Liver (tissue), 9 donors: Measurements from ENCODE around the gene CDK5. TPM values are rescaled to one million over a fixed set of nuclear protein-coding genes. Genes with fewer than 3 reads are reported as not detected.

Experiments
- DNase-seq: peaks from one replicate; pipeline ENCODE4 v3.0.0-alpha.2; 2017; ENCODE audit warnings: low spot score
- H3K27ac ChIP-seq, 2 donors: one replicate each; pipeline ENCODE4 v1.7.0; 2013; ENCODE audit warnings: inconsistent platforms in 2 of 2, low read length in 2 of 2, control low read depth in 1 of 2, low read depth in 1 of 2, mild to moderate bottlenecking in 1 of 2
- H3K27me3 ChIP-seq, 4 donors: one replicate each; pipeline versions ENCODE4 v1.6.1 to v1.7.0; 2013; ENCODE audit warnings: low read length in 3 of 4, inconsistent platforms in 1 of 4, mild to moderate bottlenecking in 1 of 4, moderate library complexity in 1 of 4; ENCODE audit not compliant: control insufficient read depth in 4 of 4, insufficient read depth in 4 of 4
- H3K36me3 ChIP-seq, 4 donors: one replicate each; pipeline versions ENCODE4 v1.6.1 to v1.7.0; 2013; ENCODE audit warnings: low read length in 3 of 4, mild to moderate bottlenecking in 3 of 4, low read depth in 1 of 4, moderate library complexity in 1 of 4; ENCODE audit not compliant: control insufficient read depth in 4 of 4, insufficient read depth in 3 of 4
- H3K4me1 ChIP-seq, 4 donors: one replicate each; pipeline versions ENCODE4 v1.6.1 to v1.7.0; 2013; ENCODE audit warnings: low read length in 3 of 4, mild to moderate bottlenecking in 3 of 4, moderate library complexity in 1 of 4; ENCODE audit not compliant: control insufficient read depth in 4 of 4, insufficient read depth in 4 of 4
- H3K4me3 ChIP-seq, 3 donors: one replicate each; pipeline versions ENCODE4 v1.6.1 to v1.7.0; 2013; ENCODE audit warnings: low read length in 3 of 3, control low read depth in 1 of 3, low read depth in 1 of 3, mild to moderate bottlenecking in 1 of 3
- H3K9ac ChIP-seq, 2 donors: one replicate each; pipeline ENCODE4 v1.7.0; 2013; ENCODE audit warnings: low read length in 2 of 2, mild to moderate bottlenecking in 2 of 2, moderate library complexity in 2 of 2, control low read depth in 1 of 2, low read depth in 1 of 2
- H3K9me3 ChIP-seq, 4 donors: one replicate each; pipeline versions ENCODE4 v1.6.1 to v1.7.0; 2013; ENCODE audit warnings: low read length in 3 of 4; ENCODE audit not compliant: control insufficient read depth in 4 of 4
- ATF3 ChIP-seq: IDR thresholded peaks from 2 replicates; pipeline ENCODE4 v1.6.1; 2016; ENCODE audit warnings: antibody characterized with exemption
- CTCF ChIP-seq: fragments of 150-350 bp; IDR thresholded peaks from 2 replicates; pipeline ENCODE4 v1.5.1; 2017; ENCODE audit warnings: improper control_type of control experiment, low read depth, low read length; ENCODE audit not compliant: missing input control
- EGR1 ChIP-seq, 2 donors: IDR thresholded peaks; 2 replicates each; pipeline ENCODE4 v1.6.1; 2016 to 2018; ENCODE audit warnings: antibody characterized with exemption in 2 of 2, low read depth in 2 of 2
- FOXA1 ChIP-seq: IDR thresholded peaks from 2 replicates; pipeline ENCODE4 v1.6.1; 2016; ENCODE audit warnings: antibody characterized with exemption
- FOXA2 ChIP-seq: IDR thresholded peaks from 2 replicates; pipeline ENCODE4 v1.6.1; 2016; ENCODE audit warnings: antibody characterized with exemption
- GABPA ChIP-seq, 2 donors: IDR thresholded peaks in 1 of 2; conservative IDR thresholded peaks in 1 of 2; 2 replicates each; pipeline ENCODE4 v1.6.1; 2016; ENCODE audit warnings: antibody characterized with exemption in 2 of 2, mild to moderate bottlenecking in 1 of 2, moderate library complexity in 1 of 2
- HNF4A ChIP-seq, 2 donors: conservative IDR thresholded peaks; 2 replicates each; pipeline ENCODE4 v1.6.1; 2016; ENCODE audit warnings: antibody characterized with exemption in 2 of 2, mild to moderate bottlenecking in 2 of 2
- HNF4G ChIP-seq: IDR thresholded peaks from 2 replicates; pipeline ENCODE4 v1.6.1; 2016; ENCODE audit warnings: antibody characterized with exemption
- MAX ChIP-seq: IDR thresholded peaks from 2 replicates; pipeline ENCODE4 v1.6.1; 2016; ENCODE audit warnings: antibody characterized with exemption
- RAD21 ChIP-seq, 2 donors: IDR thresholded peaks; 2 replicates each; pipeline ENCODE4 v1.6.1; 2016; ENCODE audit warnings: antibody characterized with exemption in 2 of 2, mild to moderate bottlenecking in 2 of 2
- REST ChIP-seq: IDR thresholded peaks from 2 replicates; pipeline ENCODE4 v1.6.1; 2016; ENCODE audit warnings: antibody characterized with exemption, mild to moderate bottlenecking
- RXRA ChIP-seq, 2 donors: IDR thresholded peaks; 2 replicates each; pipeline ENCODE4 v1.6.1; 2017 to 2018; ENCODE audit warnings: antibody characterized with exemption in 2 of 2, mild to moderate bottlenecking in 1 of 2
- SP1 ChIP-seq: IDR thresholded peaks from 2 replicates; pipeline ENCODE4 v1.6.1; 2018; ENCODE audit warnings: antibody characterized with exemption, mild to moderate bottlenecking
- YY1 ChIP-seq: IDR thresholded peaks from 2 replicates; pipeline ENCODE4 v1.6.1; 2016; ENCODE audit warnings: antibody characterized with exemption, mild to moderate bottlenecking
- ZBTB33 ChIP-seq: IDR thresholded peaks from 2 replicates; pipeline ENCODE4 v1.6.1; 2016; ENCODE audit warnings: antibody characterized with exemption
- WGBS: extraction: QIAGEN DNeasy Blood & Tissue Kit; methylation state at CpG from one replicate; pipeline ENCODE4 v1.1.7; 2013; 5-methylcytosine and 5-hydroxymethylcytosine counted together
- polyA plus RNA-seq, 2 donors: library from polyadenylated mRNA; stranded (reverse) in 1 of 2; unstranded in 1 of 2; fragments of 200-250 nt in 1 of 2; fragments of >200 nt in 1 of 2; fragmentation: Nextera tagmentation in 1 of 2; extraction: Ambion mirVana in 1 of 2; gene quantifications; one replicate each; pipeline versions ENCODE4 v1.2.1 to v1.2.3, GENCODE V29; 2013 to 2015
- total RNA-seq, 2 donors: library from RNA; depleted of rRNA; stranded (reverse); fragments of >200 nt; gene quantifications; one replicate each; pipeline ENCODE4 v1.2.3, GENCODE V29; 2014
- donor health status: healthy.
- donor health status: healthy.
- donor health status: healthy.
- donor health status: healthy.
- donor health status: healthy.

Gene CDK5
- total and polyA plus RNA-seq, 4 donors: 4.0 to 9.0 (median 7.4) TPM

- TF ChIP-seq CTCF (no peak), HNF4G (no peak), EGR1 (IDR thresholded peaks at IDR 0.05; ENCODE audit: low read depth in 2 of 2) (no peak)
- Histone ChIP-seq H3K9ac (no peak overlapping the region), H3K4me3 (no peak overlapping the region), H3K36me3 (peaks cover 0 to 22% (median 5%) of the 10 kb centered on the region in 4 donors), H3K27me3 (no peaks in the 10 kb centered on the region), H3K27ac (no peak overlapping the region), H3K4me1 (peaks cover 4 to 7% (median 4%) of the 10 kb centered on the region in 4 donors), H3K9me3 (no peaks in the 10 kb centered on the region)
- WGBS: 92% methylated on average over 5 of the region's 5 CpGs
- DNase-seq: no peak
These were observed 23.8 kb downstream of the CDK5 start for GRCh38 chr7:151033864-151034249.

GRCh38 chr7:151032936-151033863, 24.5 kb downstream of the CDK5 start:
- H3K27me3 ChIP-seq: no peaks in the 10 kb centered on the region
- TF ChIP-seq ATF3 (no peak), FOXA1 (no peak), RXRA (IDR thresholded peaks at IDR 0.05) (no peak), GABPA (IDR thresholded peaks at IDR 0.05 in 1 of 2, conservative IDR thresholded peaks at IDR 0.05 in 1 of 2) (no peak), HNF4G (no peak), EGR1 (IDR thresholded peaks at IDR 0.05; ENCODE audit: low read depth in 2 of 2) (no peak), RAD21 (IDR thresholded peaks at IDR 0.05) (no peak), SP1 (no peak), ZBTB33 (no peak)
- peaks cover 5 to 8% (median 6%) of the 10 kb centered on the region in 4 donors for H3K4me1 ChIP-seq
- no peaks in the 10 kb centered on the region for H3K9me3 ChIP-seq
- H3K36me3 ChIP-seq: peaks cover 0 to 22% (median 5%) of the 10 kb centered on the region in 4 donors
- DNase-seq: no peak
- H3K4me3 ChIP-seq: no peak overlapping the region
- WGBS: 93% methylated on average over 17 of the region's 17 CpGs
- H3K27ac ChIP-seq: no peak overlapping the region
- H3K9ac ChIP-seq: no peak overlapping the region

GRCh38 chr7:151031011-151031410, 26.7 kb downstream of the CDK5 start:
- Histone ChIP-seq H3K36me3 (peaks cover 0 to 9% (median 4%) of the 10 kb centered on the region in 4 donors), H3K9ac (no peak overlapping the region), H3K4me1 (peaks cover 5 to 10% (median 8%) of the 10 kb centered on the region in 4 donors), H3K4me3 (no peak overlapping the region), H3K27ac (no peak overlapping the region), H3K9me3 (no peaks in the 10 kb centered on the region), H3K27me3 (no peaks in the 10 kb centered on the region)
- WGBS: 95% methylated on average over 4 of the region's 4 CpGs
- DNase-seq: no peak
- TF ChIP-seq HNF4A (conservative IDR thresholded peaks at IDR 0.05) (no peak), REST (no peak), FOXA2 (no peak), MAX (no peak), YY1 (no peak)
